Measurements from ENCODE around the gene TPX2.

DNA sequence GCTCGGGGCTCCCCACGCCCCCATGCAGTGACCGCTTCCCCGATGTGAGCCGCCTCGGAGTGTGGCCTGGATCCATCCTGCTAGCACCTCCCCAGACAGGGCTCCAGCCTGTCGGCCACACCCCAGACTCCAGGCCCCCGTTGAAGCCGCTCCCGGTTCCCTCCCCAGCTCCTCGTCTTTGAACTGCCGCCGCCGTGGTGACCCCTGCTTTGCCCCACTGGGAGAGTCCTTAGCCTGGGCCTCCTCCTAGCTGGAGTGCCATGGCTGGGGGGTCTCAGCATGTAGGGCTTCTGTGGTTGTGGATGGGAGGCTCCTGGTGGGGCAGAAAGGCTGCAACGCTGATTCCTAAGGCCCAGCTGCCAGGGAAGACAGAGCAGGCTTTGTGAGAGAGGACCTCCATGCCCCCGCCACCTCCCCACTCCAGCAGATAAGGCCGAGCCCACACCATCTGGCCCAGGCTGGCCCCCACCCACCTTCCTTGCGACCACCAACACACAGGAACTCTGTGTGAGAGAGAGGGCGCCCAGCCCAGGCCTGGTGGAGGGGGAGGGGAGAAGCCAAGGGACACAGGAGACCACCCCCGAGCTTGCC is 94.9 kb downstream of the TPX2 start:
- TF ChIP-seq PRDM1 (tag by site-specific recombination; IDR thresholded peaks at IDR 0.05) (no peak), ZNF791 (tag by site-specific recombination; IDR thresholded peaks at IDR 0.05) (no peak), KLF10 (tag by site-specific recombination; IDR thresholded peaks at IDR 0.05) (no peak), ZNF114 (tag by site-specific recombination; IDR thresholded peaks at IDR 0.05) (no peak)
- TF ChIP-seq, protein P1, sequence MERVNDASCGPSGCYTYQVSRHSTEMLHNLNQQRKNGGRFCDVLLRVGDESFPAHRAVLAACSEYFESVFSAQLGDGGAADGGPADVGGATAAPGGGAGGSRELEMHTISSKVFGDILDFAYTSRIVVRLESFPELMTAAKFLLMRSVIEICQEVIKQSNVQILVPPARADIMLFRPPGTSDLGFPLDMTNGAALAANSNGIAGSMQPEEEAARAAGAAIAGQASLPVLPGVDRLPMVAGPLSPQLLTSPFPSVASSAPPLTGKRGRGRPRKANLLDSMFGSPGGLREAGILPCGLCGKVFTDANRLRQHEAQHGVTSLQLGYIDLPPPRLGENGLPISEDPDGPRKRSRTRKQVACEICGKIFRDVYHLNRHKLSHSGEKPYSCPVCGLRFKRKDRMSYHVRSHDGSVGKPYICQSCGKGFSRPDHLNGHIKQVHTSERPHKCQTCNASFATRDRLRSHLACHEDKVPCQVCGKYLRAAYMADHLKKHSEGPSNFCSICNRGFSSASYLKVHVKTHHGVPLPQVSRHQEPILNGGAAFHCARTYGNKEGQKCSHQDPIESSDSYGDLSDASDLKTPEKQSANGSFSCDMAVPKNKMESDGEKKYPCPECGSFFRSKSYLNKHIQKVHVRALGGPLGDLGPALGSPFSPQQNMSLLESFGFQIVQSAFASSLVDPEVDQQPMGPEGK (tag by site-specific recombination; IDR thresholded peaks at IDR 0.05), result no peak
- TF ChIP-seq, protein P2, sequence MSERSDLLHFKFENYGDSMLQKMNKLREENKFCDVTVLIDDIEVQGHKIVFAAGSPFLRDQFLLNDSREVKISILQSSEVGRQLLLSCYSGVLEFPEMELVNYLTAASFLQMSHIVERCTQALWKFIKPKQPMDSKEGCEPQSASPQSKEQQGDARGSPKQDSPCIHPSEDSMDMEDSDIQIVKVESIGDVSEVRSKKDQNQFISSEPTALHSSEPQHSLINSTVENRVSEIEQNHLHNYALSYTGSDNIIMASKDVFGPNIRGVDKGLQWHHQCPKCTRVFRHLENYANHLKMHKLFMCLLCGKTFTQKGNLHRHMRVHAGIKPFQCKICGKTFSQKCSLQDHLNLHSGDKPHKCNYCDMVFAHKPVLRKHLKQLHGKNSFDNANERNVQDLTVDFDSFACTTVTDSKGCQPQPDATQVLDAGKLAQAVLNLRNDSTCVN (tag by site-specific recombination; optimal IDR thresholded peaks at IDR 0.05), result no peak
